Stimulated activated CD4-positive, alpha-beta T cell treated with anti-CD3 and anti-CD28 coated beads, Interleukin-12 subunit alpha, Interleukin-12 subunit beta, amount 100 ng/mL, for 4 hours (primary cell): ENCODE measurements around the gene NNAT.
"Not testable (repeated sequence)": the region's sequence is repeated elsewhere in the genome, so short reads cannot be mapped to it uniquely, and the experiment has no call there.

Experiments used
- DNase-seq: peaks from one replicate; pipeline ENCODE4 v3.0.0-alpha.2; 2020

The NNAT gene

DNA sequence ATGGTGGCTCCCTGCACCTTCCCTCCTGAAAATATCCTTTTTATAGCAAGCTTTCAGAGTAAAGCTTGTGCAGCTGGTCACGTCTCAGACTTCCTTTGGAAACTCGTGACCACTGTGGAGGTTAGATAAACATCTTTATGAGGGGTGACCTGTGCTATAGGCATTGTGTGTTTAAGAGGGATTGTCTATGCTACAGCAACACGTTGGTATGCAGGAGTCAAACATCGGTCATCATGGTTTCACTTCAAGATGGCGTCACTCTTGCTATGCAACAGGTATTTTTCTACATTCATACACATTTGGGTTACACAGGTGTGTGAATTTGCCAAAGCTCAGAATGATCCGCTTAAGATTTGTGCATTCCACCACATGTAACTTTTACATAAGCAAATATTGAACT lies 21.2 kb downstream of the NNAT start:
- no peak for DNase-seq

DNA sequence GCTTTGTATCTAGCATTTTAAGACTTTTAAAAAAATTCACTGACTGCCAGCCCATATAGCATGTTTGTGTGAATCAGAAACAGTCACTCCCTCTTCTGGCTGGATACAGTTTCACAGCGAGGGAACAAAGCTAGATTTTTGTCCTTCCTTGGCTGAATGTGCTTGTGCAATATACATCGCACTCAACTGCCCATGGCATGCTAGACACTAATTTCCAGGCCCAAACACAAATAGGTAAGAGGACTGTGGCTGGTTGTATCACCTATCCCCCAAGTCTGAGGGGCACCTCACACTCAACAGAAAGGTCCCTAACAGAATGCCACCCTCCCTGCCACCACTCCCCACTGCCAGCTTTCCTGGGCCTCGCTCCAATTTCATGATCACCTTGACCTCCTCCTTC lies 22.8 kb downstream of the NNAT start:
- DNase-seq = no peak

- DNase-seq = no peak
These were observed 23.3 kb downstream of the NNAT start for GRCh38 chr20:37544386-37544785.

- no peak for DNase-seq
These were observed 24.5 kb downstream of the NNAT start for GRCh38 chr20:37545516-37545915.

- no peak for DNase-seq
These were observed 26.9 kb downstream of the NNAT start for GRCh38 chr20:37547912-37548311.

DNA sequence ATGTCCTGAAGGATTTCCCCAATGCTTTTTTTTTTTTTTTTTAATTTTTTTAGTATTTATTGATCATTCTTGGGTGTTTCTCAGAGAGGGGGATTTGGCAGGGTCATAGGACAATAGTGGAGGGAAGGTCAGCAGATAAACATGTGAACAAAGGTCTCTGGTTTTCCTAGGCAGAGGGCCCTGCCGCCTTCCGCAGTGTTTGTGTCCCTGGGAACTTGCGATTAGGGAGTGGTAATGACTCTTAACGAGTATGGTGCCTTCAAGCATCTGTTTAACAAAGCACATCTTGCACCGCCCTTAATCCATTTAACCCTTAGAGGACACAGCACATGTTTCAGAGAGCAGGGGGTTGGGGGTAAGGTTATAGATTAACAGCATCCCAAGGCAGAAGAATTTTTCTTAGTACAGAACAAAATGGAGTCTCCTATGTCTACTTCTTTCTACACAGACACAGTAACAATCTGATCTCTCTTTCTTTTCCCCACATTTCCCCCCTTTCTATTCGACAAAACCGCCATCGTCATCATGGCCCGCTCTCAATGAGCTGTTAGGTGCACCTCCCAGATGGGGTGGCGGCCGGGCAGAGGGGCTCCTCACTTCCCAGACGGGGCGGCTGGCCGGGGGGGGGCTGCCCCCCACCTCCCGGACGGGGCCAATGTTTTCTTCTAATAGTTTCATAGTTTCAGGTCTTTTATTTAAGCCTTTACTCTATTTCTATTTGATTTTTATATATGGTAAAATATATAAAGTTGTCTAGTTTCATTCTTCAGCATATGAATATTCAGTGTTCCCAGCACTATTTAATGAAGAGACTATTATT lies 29.3 kb downstream of the NNAT start:
- DNase-seq = not testable (repeated sequence)

DNA sequence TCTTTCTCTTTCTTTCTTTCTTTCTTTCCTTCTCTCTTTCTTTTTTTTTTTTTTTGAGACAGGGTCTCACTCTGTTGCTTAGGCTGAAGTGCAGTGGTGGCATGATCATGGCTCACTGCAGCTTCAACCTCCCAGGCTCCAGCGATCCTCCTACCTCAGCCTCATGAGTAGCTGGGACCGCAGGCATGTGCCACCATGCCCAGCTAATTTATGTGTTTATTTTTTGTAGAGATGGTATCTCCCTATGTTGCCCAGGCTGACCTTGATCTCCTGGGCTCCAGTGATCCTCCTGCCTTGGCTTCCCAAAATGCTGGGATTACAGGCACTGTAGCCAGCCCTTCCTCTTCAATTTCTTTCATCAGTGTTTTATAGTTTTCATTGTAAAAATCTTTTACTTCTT lies 30.6 kb downstream of the NNAT start:
- not testable (repeated sequence) for DNase-seq

- no peak for DNase-seq
These were observed 31.4 kb downstream of the NNAT start for GRCh38 chr20:37552415-37552814.

DNA sequence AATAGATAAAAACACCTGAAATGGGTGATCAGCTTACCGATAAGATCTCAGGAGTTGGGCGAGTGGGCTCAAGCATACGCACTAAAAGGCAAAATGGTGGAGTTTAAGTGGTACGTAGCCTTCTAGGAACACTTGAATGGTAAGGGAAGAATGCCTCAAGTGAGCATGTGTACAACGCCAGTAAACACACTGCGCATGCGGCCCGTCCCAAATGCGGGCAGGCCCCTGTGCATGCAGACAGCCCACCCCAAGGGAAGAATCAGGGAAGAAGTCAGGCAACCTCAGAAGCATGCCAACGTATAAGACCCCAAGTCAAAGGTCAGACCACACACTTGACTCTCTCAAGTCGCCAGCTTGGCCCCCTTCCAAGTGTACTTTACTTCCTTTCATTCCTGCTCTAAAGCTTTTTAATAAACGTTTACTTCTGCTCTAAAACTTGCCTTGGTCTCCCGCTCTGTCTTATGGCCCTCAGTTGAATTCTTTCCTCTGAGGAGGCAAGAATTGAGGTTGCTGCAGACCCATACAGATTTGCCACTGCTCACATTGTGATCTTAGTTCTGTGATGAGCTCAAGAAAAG lies 33.8 kb downstream of the NNAT start:
- not testable (repeated sequence) for DNase-seq

GRCh38 chr20:37556538-37556937 lies 35.5 kb downstream of the NNAT start:
- DNase-seq = no peak

- DNase-seq = no peak
These were observed 37.3 kb downstream of the NNAT start for GRCh38 chr20:37558306-37558705.

DNA sequence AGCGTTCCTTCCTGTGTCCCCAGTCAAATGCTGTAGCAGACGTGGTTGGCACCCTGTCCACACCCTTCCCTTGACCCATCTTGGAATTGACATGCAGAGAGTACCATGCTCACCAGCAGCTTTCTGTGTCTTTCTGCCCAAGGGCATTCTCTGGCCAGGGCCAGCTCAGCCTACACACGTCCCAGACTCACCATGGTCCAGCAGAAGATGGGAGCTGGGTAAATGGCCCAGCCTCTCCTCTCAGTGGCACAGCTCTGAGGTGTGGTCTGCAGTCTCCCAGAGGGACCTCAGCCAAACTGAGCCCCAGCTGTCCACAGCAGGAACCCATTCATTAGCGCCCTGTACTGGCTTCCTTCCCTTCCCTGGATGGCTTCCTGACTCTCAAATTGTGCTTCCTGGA lies 37.7 kb downstream of the NNAT start:
- DNase-seq = no peak

GRCh38 chr20:37559312-37560027 lies 38.4 kb downstream of the NNAT start:
- no peak for DNase-seq

DNA sequence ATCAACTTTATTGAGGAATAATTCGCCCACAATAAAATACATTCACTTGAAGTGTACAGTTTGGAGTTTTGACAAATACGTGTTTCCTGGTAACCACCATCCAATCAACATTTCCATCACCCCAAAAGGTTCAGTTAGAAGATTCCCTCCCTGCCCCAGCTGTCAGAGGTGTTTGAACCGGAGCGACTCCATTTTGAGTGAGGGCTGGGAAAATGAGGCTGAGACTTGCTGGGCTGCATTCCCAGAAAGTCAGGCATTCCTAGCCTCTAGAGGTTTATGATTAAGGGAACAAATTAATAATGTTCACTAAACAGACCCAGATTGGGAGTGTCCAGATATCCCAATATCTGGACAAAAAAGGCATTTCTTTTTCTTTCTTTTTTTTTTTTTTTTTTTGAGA lies 39.6 kb downstream of the NNAT start:
- DNase-seq = no peak

- DNase-seq = no peak
These were observed 41.8 kb downstream of the NNAT start for GRCh38 chr20:37562695-37563480.

DNA sequence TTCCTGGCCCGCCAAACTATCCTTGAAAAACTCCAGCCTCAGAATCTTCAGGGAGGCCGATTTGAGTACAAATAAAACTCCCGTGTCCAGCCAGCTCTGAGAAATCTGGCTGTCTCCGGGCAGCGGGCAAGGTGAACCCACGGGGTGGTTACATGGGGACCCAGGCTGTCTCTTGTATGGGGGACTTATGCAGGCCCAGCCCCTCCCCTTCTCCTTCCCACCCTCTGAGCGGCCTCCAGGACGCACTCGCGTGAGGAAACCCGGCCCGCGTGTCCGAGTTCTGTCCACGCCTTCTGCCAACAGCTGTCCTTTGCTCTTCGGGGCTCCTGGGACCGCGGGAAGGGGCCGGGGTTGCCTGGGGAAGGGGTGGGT lies 43.0 kb downstream of the NNAT start:
- no peak for DNase-seq

DNA sequence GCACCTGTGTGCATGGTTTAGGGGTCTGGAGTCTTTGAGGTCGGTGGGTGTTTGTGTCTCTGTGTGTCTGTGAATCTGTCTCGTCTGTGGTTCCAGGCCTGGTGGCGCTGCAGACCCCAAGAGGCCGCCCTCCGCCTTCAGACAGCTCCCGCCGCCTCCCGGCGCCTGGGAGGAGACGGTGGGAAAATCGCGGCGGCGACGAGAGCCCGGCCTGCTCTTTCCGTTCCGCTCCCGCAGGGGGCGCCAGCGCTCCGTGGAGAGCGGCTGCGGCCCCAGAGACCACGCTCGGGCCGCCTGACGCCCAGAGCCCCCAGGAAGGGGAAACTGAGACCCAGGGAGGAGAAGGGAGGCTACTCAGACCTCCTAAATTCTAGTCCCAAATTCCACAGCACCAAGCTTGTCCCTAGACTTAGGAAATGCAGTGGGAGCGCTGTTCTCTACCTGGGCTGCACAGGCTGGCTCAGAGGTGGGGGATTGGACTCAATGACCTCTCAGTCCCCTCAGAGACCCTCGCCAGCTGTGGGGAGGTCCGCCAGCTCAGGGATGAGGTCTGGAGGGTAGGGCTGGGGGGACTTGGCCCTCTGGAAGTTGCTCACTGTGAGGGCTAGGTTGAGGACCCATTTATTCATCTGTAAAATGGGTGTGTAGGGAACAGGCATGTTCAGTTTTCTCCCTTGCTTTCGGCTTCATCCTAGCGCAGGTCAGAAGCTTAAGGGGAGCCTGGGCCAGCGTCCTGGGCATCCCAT lies 43.5 kb downstream of the NNAT start:
- DNase-seq = peak; percentile 46

- no peak for DNase-seq
These were observed 44.2 kb downstream of the NNAT start for GRCh38 chr20:37565134-37565811.

DNA sequence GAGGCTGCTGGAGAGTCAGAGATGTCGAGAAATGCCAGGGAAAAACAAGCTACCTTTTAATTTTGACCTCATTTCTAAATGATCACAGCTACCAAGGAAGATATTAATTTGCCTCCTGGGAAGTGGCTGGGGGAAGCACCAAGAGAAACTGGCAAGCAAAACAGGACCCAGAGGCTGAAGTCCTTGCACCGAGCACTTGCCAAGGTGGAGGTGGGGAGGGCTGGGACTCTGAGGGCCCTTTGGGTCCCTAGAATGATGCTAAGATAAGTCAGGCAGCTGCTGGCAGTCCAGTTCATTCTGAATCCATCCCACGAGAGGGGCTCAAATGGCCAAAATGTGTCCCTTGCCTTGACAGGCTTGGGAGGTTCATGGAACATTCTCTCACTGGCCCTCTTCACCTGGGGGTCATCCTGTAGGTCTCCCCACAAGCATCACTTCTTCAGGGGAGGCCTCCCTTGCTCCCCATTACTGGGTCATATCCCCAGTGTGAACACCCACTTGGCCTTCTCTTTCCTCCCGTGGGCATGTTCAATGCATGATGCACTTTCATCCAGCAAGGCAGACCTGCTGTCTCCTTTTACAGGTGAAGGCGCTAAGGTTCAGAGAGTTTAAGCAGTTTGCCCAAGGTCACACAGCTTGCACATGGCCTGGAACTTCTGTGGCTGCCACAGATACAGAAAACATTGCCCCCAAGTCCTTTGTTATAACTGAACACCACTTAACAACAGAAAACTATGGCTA lies 45.7 kb downstream of the NNAT start:
- no peak for DNase-seq

DNA sequence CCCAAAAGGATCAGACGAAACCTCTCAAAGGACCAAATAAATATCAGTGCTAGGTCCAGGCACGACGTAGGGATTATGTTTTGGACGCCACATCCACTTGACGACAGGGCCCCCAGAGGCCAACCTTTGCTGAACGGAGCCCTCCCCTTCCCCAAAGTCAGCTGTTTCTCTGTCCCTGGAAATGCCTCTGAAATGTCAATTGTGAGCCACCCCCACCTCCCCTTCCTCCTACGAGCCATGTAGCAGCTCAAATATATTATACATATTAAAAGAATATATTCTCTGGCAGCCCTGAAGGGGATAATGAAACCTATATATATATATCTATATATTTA lies 46.2 kb downstream of the NNAT start:
- DNase-seq = no peak
